ENCODE measurements around the gene BABAM2.

The BABAM2 gene

DNA sequence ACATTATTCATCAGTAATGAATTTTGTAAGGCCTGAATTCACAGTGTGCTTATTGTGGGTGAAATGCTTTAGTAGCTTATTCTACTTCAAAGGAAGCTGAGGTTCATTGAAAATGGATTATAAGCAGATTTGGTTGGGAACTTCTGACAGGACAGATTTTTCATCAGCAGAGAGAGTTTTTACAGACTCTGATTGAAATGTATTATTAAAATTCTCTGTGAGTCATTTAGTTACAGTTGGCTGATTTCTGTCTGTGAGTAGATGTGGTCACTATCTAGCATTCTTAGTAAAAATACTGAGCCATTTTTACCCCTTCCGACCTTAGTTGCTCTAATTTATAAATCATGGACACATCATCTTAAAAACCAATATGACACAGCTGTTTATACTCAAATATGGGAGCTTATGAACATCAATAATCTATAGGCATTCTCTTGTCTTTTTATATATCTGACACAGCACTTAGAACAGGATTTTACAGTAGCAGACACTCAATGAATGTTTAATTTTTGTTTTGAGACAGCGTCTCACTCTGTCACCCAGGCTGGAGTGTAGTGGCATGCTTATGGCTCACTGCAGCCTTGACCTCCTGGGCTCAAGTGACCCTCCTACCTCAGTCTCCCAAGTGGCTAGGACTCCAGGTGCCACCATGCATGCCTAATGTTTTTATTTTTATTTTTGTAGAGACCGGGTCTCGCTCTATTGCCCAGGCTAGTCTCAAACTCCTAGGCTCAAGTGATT, 239.6 kb downstream of the BABAM2 start:
- DNase-seq (ENCODE audit: low read depth) = no peak

DNA sequence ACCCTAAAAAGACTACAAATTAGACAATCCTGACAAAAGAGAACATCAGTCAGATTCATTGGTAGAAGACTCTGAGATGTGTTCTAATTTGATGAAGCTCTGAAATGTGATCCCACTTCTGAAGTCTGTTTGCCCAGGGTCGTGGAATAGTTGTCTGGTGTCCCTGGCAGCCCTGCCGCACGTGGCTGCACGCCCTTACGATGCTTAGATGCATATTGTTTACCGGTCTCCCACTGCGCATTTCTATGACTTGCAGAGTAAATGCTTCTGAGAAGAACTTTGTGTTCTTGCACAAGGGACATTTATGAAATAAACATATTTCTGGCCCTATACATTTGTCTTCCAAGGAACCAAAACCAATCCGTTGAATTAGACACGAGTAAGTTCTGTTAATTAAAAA, 243.2 kb downstream of the BABAM2 start:
- DNase-seq (ENCODE audit: low read depth) = no peak

DNA sequence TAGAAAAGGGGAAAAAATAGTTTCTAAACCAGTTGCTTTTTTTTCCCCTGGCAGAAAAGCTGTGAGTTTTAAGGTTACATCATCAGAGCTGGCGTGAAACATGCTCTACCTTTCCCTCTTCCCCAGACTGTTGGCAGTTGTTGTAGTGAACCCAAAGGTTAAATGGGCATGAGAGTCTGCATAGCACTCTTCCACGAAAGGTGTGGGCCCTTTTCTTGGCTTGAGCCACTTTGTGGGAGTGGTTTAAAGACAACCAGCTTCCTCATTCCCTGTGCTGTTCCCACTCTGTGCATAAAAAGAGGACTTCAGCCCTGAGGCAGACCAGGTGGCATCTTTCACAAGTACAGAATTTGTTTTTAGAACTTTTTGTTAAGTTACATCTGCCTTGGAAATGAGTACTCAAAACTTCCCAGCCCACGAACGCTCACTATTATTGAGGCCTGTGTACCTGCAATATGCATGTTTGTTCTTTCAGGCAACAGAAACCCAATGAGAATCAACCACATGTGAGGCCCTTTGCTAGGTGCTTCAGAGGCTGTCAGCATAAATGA, 243.8 kb downstream of the BABAM2 start:
- no peak for DNase-seq (ENCODE audit: low read depth)

DNA sequence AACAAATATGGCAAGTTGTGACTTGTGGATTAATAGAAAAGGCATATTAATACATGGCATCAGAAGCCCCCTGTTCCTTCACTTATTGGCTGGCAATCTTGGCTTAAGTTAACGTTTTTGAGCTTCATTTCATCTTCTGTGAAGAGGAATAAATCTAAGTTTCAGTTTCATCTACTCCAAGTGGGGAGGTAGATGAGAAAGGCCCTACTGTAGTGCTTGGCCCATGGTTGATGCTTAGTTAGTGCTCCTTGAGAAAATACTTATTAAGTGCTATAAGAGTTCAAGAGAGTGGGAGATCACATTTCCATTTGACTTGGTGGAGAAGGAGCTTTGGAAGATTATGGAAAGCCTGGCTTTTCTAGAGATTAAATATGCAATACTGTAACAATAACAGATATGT, 244.3 kb downstream of the BABAM2 start:
- no peak for DNase-seq (ENCODE audit: low read depth)

DNA sequence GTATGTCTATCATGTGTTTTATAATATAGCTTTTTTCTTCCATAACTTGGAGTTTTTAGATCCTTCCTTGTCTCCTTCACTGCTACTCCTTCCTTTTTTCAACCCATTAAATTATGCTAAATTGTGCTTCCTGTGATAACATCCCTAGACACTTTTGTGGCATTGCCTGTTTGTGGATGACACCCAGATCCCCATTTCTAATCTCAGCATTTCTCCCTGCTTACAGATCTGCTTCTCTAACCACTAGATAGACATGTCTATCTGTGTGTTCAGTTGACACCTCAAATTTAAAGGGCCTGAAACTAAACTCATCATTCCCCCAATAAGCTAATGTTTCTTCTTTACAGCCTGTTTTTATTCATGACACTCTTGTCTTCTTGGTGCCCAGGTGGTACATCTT, 244.8 kb downstream of the BABAM2 start:
- no peak for DNase-seq (ENCODE audit: low read depth)

DNA sequence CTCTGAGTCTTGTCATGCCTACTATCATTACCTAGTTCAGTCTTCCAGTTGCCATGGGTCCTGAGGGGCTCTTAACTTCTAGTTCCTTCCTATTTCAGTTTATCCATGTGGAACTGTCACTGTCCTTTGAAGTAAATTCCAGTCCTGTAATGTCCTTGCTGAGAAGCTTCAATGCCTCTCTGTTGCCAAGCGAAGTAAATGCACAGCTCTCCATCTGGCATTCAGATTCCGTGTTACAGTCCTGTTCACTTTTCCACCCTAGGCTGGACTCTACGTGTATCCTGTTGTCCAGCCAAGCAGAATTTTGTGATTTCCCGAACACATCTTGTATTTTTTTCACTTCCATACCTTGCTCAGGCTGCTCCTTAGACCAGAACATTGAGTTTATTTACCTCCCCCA, 245.3 kb downstream of the BABAM2 start:
- DNase-seq (ENCODE audit: low read depth) = no peak

DNA sequence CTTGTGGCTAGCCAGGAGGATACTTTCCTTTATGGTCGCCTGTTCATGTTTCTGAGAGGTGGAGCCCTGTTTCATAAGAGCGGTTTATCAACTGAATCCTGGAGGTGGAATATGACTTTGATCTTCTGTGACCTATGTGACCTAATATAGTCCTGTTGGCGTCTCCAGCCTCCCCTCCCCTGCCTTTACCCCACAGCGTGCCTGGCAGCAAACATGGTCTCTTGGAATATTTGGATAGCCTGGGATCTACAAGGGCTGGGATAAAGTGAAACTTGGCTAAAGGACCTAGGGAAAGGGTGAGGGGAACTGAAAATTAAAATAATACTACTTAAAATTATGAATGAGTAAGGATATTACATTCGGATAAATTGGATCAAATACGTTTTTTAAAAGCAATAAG, 246.0 kb downstream of the BABAM2 start:
- DNase-seq (ENCODE audit: low read depth) = no peak

DNA sequence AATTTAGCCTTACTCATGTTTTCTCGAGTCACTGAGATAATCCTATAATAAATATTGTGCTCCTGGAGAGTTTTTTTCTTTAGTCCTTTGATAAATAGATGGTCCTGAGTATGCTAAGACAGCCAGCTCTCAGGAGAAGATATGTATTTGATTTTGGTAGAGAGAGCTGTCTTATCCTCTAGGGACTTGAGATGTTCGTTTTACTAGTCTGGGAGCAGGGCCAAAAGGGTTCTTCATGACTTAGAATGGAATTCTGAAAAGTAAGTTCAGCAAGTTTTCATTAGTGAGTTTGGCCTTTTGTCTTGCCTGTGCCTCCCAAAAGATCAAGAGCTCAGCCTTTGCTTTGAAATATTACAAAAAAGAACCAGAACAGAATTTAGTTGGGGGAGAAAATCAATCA, 246.7 kb downstream of the BABAM2 start:
- no peak for DNase-seq (ENCODE audit: low read depth)

DNA sequence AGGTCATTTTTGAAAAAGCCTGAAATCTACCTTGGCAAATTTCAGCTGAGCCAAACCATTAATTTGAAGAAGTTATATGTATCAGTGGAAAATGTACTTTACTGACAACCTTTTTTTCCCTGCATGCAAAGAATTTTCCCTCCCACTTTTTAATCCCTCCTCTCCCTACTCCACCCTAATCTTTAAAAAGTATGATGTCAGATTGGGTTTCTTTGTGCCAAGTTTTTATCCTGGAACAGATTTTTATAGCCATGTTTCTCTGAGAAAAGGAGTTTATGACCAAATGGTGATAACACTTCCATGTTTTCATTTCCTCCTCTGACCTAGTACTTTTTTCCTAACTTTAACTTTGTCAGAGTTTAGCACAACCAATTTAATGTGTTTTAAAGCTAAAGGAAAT, 251.9 kb downstream of the BABAM2 start:
- no peak for DNase-seq (ENCODE audit: low read depth)

DNA sequence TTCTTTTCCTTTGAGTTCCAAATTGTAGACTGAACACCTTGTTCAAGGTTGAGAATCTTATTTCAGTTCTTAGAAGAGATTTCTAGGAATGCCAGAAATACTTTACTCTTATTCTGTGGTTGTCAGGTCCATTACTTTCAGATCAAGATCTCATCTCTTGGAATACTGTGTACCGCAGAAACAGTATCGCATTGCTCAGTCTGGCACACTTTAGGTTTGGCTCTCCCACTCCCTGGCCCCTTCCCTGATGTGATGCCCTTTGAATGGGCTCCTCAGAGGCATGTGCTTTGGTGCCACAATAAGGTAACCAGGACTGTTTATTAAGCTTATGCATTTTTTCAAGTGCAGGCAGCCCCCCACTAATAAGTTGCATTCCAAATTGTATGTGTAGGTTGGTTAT, 257.5 kb downstream of the BABAM2 start:
- no peak for DNase-seq (ENCODE audit: low read depth)

DNA sequence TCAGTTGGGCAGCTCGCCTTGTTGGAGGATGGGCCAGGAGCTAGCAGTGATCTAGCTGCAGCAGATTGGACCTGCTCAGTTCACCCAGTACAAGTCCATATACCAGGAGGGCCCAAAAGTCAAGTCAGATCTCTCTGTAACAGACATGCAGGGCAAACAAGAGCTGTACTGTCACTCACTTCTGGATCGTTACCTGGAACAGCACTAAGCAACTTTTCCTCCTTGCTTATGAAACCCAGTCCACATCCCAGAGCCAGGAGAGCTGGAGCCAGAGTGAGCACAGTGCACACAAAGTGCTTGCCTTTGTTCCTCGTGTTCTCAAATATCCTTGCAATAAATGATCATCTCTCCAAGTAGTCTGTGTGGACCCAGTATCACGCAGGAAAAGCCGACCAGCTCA, 258.0 kb downstream of the BABAM2 start:
- DNase-seq (ENCODE audit: low read depth) = no peak

DNA sequence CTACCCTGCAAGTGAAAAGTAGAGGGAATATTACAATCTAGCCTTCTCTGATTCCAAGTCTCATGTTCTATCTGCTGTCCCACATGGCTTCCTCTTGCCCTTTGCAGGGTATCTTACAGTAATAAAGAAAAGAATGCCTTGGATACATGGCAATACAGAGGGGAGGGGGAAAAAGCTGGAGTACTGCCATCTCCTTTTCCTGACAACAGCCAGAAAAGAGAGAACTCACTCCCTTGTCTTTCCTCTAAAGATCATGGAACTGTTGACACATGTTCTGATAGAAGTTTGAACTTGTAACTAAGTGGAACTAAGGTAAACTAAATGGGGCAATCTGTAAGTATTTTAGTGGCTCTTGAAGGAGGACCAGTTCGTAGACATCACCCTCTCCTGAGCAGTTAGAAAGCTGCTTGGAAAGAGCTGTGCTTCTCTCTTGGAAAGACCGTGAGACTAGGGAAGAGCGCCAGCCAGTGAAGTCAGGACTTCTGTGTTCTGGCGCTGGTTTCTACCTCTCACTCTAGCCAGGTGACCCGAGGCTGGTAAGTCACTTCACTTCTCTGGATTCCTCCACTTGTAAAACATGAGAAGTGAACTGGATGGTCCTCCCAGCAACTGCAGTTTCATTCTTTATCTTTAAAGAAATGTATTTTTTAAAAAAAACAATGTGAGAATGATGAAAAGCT, 259.8 kb downstream of the BABAM2 start:
- no peak for DNase-seq (ENCODE audit: low read depth)

DNA sequence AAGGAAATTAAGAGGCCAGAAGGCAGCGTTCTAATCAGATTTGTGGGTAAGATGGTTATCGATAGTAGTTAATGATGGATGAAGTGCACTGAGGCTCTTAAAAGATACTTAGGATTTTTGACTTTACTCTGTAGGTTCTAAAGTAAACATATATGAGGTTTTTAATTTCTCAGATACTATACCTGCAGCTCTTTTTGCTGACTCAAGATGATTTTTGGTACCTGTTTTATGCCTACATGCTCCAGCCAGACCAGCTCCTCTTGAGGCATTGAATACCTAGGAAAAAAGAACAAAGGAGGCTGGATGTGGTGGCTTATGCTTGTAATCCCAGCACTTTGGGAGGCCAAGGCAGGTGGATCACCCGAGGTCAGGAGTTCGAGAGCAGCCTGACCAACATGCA, 260.5 kb downstream of the BABAM2 start:
- no peak for DNase-seq (ENCODE audit: low read depth)

DNA sequence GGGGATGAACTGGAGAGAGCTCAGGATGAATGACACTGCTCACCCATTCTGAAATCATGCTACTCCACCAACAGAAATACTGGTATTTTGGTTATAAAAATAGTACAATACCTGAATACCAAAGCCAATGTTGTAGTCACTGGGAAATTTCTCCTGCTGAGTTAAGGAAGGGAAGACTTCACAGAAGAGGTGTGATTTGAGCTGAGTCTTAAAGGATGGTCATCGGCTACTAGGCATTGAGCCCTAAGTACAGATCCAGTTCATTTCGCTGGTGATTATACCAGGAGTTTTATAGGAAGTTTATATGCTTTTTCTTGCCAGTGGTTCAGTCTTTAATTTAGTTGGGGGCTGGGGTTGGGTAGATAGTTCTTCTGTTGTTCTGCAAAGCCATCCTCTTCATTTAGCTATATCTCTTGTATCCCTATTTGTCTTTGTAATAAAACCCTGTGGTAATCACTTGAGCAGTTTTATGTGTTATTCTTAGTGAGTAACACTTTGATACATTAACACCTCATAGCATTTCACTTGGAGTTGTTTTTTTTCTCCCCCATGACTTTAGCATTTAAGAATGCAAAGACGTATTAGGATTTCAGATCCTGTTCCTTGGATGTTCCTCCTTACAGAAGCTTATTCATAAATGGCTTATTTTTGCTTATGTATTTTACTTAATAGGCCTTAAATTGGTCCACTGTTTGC, 262.2 kb downstream of the BABAM2 start:
- no peak for DNase-seq (ENCODE audit: low read depth)

DNA sequence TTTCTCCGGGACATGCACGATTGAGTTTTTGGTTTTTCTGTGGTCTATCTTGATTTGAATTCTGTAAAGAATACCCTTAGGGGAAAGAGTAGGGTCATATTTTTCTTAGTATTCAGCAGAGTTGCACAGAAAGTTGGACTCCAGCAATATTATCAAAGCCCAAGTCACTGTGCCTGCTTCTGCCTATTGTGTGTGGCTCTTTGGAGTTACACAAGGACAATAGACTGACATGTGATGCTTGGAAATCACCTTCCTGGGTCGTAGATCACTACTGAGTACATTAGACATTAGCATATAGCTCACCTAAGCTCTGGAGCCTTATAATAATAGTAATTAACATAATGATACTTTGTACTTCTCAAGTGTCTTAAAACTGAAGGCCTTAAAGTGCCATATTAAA, 263.3 kb downstream of the BABAM2 start:
- no peak for DNase-seq (ENCODE audit: low read depth)

DNA sequence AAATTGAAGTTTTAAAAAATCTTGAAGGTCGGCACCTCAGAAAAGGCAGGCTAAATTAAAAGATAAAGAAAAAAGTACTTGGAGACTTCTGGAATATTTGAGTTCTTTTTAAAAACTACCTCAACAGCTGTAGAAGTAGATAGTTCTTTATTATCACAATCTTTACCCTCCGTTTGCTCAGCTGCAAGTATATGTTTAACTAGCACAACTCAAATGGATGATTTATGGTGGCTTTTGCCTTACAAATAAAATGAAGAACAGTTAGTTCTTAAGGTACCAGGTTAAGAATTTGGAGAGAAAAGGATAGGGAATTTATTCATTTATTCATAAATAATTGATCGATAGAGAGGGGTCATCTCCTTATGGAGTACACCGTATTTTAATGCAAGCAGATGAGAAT, 264.6 kb downstream of the BABAM2 start:
- DNase-seq (ENCODE audit: low read depth) = no peak

DNA sequence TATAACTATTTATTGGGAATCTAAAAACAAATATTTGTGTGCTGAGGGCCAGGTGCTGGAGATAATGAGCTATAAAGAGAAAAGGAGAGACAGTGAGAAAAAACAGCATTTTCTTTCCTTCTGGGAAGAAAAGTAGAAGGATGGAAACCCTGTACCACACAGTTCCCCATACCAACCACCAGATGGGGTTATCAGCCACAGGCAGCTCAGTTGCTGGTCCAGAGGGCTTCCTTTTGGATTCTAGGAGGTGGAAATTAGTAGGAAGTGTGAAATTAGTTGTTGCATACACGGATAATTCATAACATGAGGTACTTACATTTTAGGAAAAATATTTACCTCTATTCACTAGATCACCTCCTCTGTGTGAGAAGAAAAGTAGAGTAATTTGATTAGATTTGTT, 265.1 kb downstream of the BABAM2 start:
- DNase-seq (ENCODE audit: low read depth) = no peak

DNA sequence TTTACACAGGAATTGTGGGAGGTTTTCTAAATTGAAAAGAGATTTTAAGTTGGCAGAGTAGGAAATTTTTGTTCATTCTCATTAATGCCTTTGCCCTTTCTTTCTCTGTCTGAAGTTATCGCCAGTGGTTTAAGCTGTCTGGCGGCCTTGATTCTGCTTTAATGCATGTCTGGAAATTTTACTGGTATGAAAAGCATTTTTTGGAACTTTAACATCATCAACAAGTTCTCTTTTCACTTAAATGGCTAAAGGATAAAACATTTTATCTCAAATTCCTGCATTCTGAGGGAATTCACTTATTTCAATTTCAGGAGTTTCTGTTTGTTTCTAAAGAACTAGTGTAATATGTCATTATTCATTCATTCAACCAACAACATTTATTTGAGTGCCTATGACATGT, 268.3 kb downstream of the BABAM2 start:
- DNase-seq (ENCODE audit: low read depth) = no peak

DNA sequence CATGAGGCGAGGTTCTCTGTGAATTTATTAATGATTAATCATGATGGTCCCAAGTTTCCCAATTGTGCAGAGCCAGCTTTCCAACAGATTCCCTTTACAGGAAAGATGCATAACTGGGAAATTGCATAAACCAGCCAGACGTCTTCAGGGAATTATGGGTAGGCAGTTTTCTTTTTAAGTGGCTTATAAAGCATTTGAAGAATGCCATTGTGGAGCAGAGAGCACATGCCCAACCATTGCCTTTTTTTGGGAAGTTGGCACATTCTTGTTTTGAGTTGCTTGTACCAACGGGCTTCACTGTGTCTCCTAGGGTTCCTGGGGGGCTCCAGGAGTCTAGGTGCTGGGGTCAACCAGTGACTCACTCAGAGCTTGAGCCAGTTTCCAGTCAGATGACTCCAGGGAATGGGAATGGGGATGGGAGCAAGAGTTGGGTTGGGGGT, 270.5 kb downstream of the BABAM2 start:
- DNase-seq (ENCODE audit: low read depth) = no peak

DNA sequence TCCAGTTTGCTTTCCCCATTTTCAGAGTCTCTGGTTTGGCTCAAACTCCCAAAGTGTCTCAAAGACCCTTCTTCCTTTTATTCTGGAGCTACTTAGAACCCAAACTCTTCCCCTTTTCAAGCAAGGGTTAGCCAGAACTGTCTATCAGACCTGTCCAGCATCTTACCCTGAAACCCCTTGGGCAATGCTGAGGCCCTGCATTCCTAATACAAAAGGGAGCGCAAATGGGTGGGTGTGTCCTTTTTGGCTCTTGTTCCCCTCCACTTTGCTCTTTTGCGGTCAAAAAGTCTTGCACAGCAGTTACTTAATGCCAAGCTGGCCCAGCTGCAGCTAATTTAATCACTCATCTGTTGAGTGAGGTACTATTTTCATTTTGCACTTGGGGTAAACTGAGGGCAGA, 270.9 kb downstream of the BABAM2 start:
- no peak for DNase-seq (ENCODE audit: low read depth)

DNA sequence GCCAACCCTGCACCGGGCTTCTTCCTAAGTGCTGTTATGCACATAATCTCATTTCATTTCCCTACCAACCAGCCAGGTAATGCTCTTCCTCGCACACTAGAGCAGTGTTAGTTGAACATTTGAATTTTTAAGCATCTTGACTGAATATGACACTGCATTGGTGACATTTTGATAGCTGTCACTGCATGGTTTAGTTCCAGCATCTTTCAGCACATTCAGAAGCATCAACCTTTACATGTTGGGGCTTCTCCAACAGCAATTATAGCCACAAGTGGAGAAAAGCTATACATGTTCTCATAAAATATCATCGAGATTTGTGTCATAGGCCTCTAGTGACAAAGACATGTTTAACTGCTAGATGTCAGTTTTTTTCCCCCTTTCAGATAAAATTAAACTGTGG, 272.0 kb downstream of the BABAM2 start:
- no peak for DNase-seq (ENCODE audit: low read depth)

DNA sequence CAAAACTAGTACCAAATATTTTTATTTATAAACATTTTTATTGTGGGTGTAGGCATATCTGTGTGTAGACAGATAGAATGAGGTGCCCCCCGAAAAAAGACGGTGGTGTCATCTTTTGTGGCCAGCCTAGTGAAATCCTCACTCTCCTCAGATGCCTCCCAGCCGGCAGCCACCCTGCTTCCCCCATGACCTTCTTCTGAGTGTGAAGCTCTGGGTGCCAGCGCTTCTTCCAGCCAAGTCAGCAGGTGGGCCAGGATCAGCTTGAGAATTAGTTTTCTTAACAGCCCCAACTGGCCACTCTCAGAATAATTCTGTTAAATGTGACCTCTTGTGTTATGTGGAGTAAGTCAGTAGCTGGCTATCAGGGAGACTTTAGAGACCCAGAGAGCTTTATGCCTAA, 272.5 kb downstream of the BABAM2 start:
- no peak for DNase-seq (ENCODE audit: low read depth)

DNA sequence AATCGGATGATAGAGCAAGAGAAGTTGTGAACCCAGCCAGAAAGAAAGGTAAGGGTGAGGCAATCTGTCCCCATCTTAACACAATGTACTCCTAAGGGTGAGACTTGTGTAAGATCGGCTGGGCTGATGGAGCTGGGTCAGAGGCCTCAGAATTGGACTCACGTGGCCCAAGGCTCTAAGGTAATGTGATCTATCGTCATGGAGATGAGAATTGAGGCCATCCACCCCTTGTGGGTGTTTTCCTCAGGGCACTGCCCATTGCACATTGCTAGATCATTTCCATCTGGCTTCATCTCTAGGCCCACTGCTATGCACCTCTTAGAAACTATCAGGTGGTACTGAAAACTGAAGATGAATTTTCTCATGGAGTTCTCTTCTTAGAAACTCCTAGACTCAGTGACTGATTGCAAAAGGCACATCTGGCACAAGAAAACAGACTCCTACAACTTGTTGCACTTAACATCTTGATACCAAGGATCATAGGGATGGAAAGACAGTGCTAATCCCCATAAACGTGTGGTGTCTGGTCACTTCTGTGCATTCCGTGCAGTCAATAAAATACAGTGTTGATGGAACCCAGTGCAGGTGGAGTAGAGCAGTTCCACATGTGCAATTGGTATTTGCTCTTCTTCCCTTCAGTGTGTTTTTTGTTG, 273.2 kb downstream of the BABAM2 start:
- no peak for DNase-seq (ENCODE audit: low read depth)

Data from stimulated activated CD8-positive, alpha-beta memory T cell treated with anti-CD3 and anti-CD28 coated beads, Interleukin-12 subunit alpha, Interleukin-12 subunit beta, amount 100 ng/mL, for 1 hour (primary cell).